K562 (cell line): ENCODE measurements around the gene SULT2B1. TPM values are rescaled to one million over a fixed set of nuclear protein-coding genes. Genes with fewer than 3 reads are reported as not detected.

Experiments
- AFF1 ChIP-seq, 2 experiments: fragments of 450-650 bp; IDR thresholded peaks; 2 replicates each; pipeline ENCODE4 v1.6.1; 2018; ENCODE audit warnings: mild to moderate bottlenecking in 2 of 2, low read depth in 1 of 2; ENCODE audit not compliant: partially characterized antibody in 2 of 2
- RBM25 ChIP-seq: fragments of 200-400 bp; formaldehyde crosslinking; IDR thresholded peaks from 2 replicates; pipeline ENCODE4 v1.6.1; 2018; ENCODE audit warnings: low read length, low read depth, moderate library complexity; ENCODE audit not compliant: severe bottlenecking
- polyA plus RNA-seq, 8 experiments: library from polyadenylated mRNA; depleted of rRNA in 4 of 8; stranded (reverse) in 5 of 8; unstranded in 3 of 8; fragments of >200 nt; fragmentation: Nextera tagmentation in 2 of 8; fragmentation: Illumina TruSeq in 1 of 8; extraction: Ambion mirVana in 2 of 8; extraction: Trizol in 1 of 8; gene quantifications; 2 replicates each; pipeline versions ENCODE4 v1.2.1 to v1.2.3, GENCODE V29; 2011 to 2014; ENCODE audit warnings: inconsistent platforms in 1 of 8, missing spikeins in 1 of 8
- total RNA-seq, 7 experiments: library from RNA; depleted of rRNA in 6 of 7; stranded (reverse); fragments of >200 nt in 6 of 7; fragmentation: Illumina TruSeq in 2 of 7; extraction: Trizol in 2 of 7; gene quantifications; 2 replicates each; pipeline versions ENCODE4 v1.2.1 to v1.2.3, GENCODE V29; 2011 to 2021; ENCODE audit warnings: low replicate concordance in 1 of 7
- TF ChIP-seq, protein P1 (sequence below): IDR thresholded peaks from 2 replicates; pipeline ENCODE4 v1.6.1; 2011; ENCODE audit not compliant: insufficient read length; ENCODE audit errors: extremely low read depth

The SULT2B1 gene
- total and polyA plus RNA-seq, 9 of the 15 experiments (the other 6 are each of a cell fraction or from before 2014, with no cell fraction given), result 0.09 to 0.62 (median 0.22) TPM; not detected in 2

- TF ChIP-seq AFF1 (IDR thresholded peaks at IDR 0.05; ENCODE audit: low read depth in 1 of 2, partially characterized antibody in 2 of 2), result peak in 1 of 2 experiments; percentile 20
- TF ChIP-seq RBM25, result no peak
- TF ChIP-seq, protein P1, sequence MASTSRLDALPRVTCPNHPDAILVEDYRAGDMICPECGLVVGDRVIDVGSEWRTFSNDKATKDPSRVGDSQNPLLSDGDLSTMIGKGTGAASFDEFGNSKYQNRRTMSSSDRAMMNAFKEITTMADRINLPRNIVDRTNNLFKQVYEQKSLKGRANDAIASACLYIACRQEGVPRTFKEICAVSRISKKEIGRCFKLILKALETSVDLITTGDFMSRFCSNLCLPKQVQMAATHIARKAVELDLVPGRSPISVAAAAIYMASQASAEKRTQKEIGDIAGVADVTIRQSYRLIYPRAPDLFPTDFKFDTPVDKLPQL, result peak; percentile 36
- TF ChIP-seq, all 486 proteins: peak for 67
Measured at GRCh38 chr19:48639483-48640375, 87.8 kb downstream of the SULT2B1 start (continued).
